OCI-M2 (cell line): Measurements from ENCODE around the gene CTBP1.

Source experiments
- DNase-seq: peaks from one replicate; lab custom pipeline; 2025; ENCODE audit not compliant: unreplicated experiment; lab: John Stamatoyannopoulos, UW

CTBP1 gene

DNA sequence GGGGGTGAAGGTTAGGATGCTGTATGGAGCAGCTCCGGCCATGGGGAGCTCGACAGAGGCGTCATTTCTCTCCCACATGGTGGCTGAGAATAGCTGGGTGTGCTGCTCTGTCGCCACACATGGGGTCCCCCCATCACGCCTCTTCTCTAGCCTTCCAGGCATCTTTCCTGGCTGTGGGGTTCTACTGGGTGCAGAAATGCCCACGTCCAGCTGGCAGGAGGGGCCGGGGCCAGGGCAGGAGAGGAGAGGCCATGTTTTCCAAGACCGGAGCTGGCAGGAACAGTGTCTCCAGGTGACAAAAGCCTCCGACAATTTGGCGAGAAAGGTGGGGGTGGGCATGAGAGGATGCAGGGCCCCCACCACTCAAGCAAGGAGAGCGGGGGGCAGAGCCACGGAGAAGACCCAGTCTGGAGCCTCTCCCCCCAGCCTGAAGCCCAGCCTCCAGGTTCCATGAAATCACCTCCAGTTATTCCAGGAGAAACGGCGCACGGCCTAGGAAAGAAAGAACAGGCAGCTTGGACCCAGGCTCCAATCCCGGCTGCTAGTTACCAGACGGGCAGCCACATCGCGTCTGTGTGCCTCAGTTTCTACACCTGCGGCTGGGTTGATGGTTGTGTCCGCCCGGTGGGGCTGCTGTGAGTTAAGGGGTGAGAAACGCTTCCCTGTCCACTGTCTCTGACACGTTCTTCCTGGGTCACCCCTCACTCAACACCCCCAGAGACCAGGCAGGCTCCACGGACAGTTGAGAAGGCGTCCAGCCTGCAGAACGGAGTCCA, 49.2 kb downstream of the CTBP1 start:
- DNase-seq, result no peak

DNA sequence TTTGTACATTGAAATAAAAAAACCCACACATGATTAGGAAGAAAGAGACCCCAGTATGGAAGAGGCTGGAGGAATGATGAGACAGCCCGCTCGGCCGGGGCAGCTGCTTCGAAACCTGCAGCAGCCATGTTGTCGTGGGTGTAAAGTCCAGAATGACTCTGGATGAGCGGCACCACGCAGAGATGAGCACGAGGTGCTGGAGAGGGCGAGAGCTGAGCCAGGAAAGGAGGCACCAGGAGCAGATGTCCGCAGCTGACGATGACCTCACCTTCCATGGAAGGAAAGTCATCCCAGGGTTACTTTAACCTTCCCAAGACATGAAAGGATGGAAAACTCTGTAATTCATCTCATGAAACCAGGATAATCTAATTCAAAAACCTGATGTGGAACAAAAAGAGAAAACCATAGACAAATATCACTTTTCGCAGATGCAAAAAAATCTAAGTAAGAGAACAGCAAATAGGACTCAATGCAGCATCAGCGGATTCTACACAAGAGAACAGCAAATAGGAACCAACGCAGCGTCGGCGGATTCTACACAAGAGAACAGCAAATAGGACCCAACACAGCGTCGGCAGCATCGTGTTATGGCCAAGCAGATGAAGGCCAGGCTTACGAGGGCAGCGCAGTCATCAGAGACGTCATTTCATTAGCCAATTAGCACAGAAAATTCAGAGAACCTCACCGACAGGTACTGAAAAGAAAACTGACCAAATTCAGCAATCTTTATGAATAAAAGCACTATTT, 50.7 kb downstream of the CTBP1 start:
- no peak for DNase-seq

DNA sequence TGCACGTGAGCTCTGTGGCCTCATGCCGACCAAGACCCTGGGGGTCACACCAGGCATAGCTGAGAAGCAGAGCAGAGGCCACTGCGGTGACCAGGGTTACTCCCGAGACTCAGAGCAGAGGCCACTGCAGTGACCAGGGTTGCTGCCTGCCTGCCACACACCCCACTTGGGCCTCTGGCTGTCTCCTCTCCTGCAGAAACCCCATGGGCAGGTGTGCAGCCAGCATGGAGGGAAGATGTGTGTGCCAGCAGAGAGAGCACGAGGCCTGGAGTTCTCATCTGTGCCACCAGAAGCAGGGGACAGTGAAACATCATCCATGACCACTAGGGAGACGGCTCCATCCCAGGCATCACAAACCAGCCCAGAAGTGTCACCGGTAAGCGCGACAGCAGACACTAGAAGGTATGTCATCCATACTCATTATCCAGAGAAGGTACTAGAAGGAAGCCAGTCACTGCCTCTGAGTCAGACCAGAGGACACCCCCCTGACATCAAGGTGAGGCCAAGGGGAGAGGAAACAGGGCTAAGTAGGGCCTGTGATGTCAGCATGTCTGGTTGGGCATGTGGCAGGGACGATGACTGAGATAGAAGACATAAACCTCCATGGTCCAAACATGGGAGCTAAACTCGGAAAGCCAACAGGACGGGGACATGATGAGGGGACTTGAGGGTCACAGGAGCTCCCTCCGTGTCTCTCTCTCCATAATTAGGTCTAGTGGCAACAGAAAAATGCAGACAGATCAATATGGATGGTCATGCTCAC, 52.3 kb downstream of the CTBP1 start:
- no peak for DNase-seq

DNA sequence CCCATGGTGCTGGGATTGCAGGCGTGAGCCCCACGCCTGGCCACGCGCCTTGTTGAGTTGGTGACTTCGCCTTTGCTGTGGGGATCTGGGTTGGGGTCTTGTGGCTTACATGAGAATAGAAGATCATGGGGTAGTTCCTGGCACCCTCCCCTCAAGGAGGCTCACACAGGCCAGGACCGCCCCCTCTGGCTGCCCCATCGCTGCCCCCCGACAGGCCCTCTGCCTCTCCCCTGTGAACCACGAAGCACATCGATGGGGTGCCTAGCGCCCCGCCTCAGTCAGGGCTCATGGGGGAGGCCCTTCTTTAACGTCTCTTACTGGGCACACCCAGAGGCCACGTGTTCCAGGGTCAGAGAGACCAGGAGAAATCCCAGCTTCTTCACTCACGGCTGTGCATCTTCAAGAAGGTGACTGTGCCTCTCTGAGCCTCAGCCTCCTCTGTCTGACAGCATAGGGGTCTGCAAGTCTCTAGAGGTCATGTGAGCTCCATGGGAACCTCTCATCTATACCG, 53.0 kb downstream of the CTBP1 start:
- no peak for DNase-seq

DNA sequence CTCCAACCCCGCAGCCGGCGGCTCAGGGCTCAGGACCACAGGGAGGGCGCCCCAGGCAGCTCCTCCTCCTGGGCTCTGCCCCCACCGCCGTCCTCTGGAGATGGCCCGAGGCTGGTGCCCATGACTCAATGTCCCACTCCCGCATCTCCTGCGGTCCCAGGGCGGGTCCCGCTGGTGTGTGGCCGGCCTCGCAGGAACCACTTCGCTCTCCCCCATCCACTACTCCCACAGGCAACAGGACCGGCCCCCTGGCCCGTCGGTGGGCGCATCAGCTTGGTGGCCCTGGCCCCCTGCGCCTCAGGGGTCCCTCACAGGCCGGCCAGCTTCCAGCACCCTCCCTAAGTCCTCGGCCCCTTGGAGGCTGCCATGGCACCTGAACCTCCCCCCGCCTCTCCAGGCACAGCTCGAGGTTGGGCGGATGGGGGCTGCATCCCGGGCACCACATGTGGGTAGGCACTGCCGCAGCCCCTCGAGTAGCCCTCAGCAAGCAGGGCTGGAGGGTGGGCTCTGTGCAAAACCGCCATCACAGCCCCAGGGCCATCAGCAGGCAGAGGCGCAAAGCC, 53.7 kb downstream of the CTBP1 start:
- no peak for DNase-seq

DNA sequence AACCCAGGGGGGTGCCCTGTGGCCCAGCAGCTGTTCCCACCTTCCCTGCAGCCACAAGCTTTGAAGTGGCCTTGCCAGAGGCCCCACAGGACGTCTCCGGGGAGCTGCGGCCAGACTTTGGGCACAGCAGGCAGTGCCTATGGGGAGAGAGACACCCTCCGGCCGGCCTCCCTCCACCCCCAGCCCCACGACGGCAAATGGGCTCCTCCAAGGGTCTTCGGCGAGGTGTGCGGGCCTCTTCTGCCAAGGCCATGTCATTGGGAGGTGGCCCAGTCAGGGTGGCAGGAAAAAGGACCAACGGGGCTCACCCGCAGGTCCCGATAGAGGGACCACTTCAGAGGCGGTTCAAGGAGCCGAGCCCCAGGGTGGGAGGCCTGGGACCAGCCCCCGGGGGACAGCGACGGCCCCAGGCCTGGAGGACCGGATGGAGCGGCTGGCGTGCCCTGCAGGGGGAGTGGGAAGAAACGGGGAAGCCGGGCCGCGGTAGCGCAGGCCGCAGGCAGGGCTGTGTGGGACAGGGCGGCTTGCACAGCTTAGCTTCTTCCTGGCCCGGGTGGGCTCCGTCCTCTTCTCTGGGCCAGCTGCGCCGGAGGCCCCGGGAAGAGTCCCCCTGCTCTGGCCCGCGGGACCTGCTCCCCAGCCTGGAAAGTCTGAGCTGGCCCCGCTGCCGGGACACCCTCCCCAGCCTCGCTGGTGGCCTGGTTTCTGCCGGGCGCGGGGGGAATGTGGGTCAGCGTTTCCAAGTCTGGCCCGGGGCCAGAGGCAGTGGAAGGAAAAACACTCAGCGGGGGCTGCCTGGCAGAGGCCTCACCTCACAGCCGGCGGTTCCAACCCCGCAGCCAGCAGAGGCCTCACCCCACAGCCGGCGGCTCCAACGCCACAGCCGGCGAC, 54.7 kb downstream of the CTBP1 start:
- no peak for DNase-seq

DNA sequence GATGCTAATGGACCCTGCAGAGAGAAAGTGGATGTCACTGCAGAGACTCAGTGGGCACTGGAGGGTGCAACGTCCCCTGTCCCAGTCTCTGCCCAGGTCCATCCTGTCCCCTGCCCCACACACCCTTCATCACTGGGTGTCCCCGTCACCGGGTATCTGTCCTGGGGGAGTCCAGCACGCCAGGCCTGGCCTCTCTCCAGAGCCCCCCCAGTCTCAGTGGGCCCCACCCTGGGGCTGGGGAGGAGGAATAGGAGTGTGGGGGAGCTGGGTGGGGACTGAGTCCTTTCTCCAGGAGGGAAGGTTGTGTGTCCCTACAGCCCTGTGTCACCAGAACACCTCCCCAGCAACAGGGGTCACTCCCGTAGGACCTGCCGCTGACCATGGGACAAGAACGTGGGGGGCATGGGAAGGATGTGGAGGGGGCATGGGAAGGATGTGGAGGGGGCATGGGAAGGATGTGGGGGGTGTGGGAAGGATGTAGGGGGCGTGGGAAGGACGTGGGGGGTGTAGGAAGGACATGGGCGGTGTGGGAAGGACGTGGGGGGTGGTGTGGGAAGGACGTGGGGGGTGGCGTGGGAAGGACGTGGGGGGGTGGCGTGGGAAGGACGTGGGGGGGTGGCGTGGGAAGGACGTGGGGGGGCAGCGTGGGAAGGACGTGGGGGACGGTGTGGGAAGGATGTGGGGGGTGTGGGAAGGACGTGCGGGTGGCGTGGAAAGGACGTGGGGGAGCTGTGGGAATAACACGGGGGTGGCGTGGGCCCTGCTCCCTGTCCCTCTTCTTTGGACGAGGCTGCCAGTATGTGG, 55.5 kb downstream of the CTBP1 start:
- DNase-seq, result no peak

DNA sequence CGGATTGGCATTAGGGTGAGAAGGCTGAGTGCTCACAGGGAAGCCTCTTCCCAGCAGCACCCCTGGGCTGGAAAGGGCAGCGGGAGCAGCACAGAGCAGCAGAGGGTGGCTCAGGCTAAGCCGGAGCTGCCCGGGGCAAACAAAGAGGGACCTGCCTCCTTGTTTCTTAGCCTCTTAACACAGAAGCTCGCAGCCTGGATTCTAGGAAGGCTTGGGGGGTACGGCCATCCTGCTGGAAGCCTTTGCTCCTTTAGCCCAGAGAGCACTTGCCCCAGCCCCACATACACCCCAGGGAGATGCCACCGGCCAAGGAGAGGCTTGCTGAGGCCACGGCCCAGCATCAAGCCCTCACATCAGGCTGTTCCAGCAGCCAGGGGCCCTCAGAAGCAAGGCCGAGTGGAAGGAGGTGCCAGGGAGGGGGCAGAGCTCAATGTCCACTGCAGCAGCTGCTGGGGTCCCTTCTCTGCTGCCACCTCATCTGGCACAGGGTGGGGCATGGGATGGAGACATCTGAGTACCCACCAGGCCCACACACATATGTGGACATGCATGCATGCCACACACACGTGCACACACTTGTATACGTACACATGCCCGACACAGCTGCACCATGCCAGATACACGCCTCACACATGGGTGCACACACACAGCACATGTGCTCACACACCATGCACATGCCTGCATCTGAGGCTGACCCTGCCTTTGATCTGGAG, 56.3 kb downstream of the CTBP1 start:
- no peak for DNase-seq

DNA sequence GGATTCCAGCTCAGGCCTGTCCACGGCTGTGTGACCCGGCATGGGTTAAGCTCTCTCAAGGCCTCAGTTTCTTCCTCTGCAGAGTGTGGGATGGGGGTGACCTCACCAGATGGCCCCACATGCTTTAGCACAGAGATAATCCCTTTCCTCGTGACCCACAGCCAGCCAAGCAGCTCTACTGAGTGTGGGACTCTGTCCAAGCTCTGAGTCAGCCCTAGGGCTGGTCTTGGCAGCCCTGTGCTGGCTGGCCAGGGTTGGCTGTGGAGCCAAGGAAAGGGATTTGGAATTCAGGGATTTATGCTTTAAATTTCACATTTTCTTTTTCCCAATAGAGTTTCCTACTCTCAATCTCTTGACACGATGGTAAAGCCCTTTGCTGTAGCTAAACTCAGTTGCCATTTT, 56.8 kb downstream of the CTBP1 start:
- no peak for DNase-seq

DNA sequence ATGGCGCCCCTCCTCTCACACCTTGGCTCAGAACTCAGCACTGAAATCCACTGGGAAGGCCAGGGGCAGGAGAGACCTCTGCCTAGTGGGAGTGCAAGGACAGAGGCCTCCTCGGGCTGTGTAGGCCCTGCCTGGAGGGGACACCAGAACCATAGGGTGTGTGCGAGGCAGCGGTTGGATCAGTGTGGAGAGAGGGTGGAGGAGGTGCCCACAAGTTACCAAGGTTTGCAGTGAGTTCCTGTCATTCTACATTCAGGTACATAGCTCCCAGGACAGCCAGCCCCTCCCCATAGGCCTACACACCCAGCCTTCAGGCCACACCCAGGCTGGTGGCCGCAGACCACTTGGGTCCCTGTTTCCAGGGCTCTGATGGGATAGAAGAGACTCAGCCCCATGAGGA, 57.3 kb downstream of the CTBP1 start:
- no peak for DNase-seq

DNA sequence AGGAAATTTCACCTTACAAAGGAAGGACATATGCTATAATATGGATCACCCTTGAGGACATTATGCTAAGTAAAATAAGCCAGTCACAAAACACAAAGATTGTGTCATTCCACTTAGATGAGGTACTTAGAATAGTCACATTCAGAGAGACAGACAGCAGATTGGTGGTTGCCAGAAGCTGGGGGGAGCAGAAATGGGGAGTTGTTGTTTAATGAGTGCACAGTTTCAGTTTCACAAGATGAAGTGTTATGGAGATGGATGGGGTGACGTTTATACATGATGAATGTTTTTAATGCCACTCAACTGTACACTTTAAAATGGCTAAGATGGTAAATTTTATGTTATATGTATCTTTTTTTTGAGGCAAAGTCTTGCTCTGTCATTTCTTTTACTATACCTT, 61.7 kb downstream of the CTBP1 start:
- no peak for DNase-seq

DNA sequence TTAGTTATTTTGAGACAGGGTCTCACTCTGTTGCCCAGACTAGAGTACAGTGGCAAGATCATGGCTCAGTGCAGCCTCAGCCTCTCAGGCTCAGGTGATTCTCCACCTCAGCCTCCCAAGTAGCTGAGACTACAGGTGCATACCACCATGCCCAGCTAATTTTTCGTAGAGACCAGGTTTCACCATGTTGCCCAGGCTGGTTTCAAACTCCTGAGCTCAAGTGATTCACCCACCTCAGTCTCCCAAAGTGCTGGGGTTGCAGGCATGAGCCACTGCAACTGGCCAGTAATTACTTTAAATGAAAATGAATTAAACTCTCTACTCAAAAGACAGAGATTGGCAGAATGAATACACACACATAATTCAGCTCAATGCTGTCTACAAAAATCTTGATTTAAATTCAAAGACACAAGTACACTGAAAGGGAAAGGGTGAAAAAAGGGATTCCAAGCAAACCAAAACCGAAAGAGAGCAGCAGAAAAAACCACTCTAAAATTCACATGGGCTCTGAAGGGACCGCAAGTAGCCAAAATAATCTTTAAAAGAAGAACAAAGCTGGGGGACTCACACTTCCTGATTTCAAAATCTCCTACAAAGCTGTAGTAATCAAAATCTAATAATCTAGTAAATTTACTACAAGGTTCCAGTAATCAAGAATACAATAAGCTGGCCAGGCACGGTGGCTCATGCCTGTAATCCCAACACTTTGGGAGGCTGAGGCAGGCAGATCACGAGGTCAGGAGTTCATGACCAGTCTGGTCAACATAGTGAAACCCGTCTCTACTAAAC, 64.8 kb downstream of the CTBP1 start:
- DNase-seq, result no peak

DNA sequence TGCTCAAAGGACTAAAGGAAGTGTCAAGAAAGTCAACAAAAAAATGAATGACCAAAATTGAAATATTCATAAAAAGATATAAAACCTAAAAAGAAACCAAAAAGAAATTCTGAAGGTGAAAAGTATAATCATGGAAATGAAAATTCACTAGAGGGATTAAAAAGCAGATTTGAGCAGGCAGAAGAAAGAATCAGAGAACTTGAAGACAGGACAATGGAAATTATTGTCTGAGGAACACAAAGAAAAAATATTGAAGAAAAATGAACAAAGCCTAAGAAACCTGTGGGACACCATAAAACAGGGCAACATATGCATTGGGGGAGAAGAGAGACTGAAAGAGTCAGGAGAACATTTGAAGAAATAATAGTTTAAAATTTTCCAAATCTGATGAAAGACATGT, 66.6 kb downstream of the CTBP1 start:
- DNase-seq, result no peak

DNA sequence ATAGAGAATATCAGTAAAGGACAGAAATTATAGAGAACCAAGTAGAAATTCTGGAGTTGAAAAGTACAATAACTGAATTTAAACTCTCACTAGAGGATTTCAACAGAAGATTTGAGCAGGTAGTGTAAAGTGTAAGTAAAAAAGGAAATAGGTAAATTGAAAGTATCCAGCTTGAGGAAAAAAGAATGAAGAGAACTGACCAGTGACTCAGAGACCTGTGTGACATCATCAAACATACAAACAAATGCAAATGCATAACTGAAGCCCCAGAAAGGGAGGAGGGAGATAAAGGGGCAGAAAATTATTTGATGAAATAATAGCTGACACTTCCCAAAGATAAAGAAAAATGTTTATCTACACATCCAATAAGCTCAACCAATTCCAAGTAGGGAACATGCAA, 68.3 kb downstream of the CTBP1 start:
- DNase-seq, result no peak

DNA sequence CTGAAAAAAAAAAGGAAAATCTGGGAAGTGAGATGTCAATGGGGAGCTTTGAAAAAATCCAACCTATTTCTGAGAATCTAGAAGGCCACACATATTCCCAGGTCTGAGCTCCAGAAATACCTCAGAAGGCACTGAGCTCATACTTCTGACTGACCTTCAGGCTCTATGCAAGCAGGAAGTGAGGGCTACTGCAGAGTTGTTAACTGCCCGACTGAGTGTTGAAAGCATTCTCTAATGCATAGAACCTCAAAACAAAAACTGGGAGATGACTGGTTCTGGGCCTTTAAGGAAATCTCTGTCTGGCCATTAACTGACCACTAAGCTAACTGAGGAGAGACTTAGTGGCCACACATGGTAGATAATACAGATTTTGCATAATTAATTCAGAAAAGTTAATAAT, 69.0 kb downstream of the CTBP1 start:
- no peak for DNase-seq

DNA sequence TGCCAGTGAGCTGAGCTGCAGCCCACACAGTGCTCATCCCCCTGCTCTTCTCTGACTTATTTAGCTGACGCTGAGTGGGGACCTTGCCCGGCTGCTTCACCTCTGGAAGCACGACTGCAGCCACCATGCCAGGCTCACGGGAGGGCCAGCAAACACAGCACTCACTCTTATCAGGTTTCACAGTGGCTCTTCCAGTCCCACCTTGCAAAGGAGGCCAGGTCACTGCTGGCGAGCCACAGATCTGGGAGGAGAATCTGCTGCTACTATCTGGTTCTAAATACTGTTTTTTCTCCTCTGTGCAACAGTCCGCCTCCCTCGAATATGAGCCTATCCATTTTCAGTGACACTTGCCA, 69.9 kb downstream of the CTBP1 start:
- no peak for DNase-seq

DNA sequence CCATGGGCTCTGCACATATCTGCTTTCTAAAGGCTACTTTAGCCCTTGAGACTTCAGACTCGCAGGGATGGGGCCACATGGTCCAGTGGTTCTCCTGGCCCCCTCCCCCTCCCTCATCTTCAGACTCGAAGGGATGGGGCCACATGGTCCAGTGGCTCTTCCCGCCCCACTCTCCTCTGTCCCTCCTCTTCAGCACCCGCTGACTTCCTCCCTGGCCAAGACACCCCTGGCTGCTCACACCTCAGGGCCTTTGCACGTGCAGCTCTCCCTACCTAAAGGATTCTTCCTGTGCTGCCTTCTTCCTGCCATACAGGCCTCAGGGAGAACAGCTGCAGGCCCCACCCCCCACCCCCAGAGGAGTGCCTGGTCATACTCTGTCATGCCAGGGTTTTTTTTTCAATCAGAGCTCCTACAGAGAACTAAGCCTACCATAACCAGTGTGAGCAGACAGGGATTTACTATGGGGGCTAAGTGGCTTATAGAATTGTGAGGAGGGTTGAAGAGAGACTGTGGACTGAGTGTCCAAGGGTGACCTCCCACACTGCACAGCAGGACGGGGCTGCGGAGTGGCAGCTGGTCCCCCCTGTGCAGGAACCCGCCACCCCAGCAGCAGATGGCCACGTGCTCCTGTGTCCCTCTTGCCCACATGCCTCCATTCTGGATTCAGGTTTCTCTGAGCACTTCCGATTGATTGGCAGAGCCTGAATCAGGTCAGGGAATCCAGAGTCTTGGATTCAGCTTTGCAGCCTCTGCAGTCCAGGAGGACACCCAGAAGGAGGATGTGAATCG, 70.4 kb downstream of the CTBP1 start:
- no peak for DNase-seq
